H1 (cell line): ENCODE data around the gene SOBP. TPM values are rescaled to one million over a fixed set of nuclear protein-coding genes. Genes with fewer than 3 reads are reported as not detected.

Source experiments
- ATF2 ChIP-seq: IDR thresholded peaks from 2 replicates; pipeline ENCODE4 v1.6.1; 2012; ENCODE audit warnings: low read length, inconsistent platforms
- CBX5 ChIP-seq: fragments of 300-800, 300-1000 bp; sonication (generic); IDR thresholded peaks from 2 replicates; pipeline ENCODE4 v1.7.1; 2016; ENCODE audit warnings: antibody characterized with exemption, low read length, low read depth
- CREB1 ChIP-seq: IDR thresholded peaks from 2 replicates; pipeline ENCODE4 v1.6.1; 2012; ENCODE audit warnings: inconsistent platforms
- HDAC2 ChIP-seq, 2 experiments: fragments of 300-600 bp in 1 of 2; sonication (generic) in 1 of 2; IDR thresholded peaks; 2 replicates each; pipeline ENCODE4 v1.6.1; 2011 to 2012; ENCODE audit warnings: low read depth in 2 of 2, low read length in 2 of 2, mild to moderate bottlenecking in 2 of 2, moderate library complexity in 2 of 2, borderline replicate concordance in 1 of 2, inconsistent platforms in 1 of 2
- RBBP5 ChIP-seq: IDR thresholded peaks from 2 replicates; pipeline ENCODE4 v1.7.1; 2012; ENCODE audit warnings: low read depth, mild to moderate bottlenecking, inconsistent platforms, low read length, moderate library complexity, borderline replicate concordance
- SAP30 ChIP-seq: fragments of 300-600 bp; sonication (generic); IDR thresholded peaks from 2 replicates; pipeline ENCODE4 v1.7.1; 2012; ENCODE audit warnings: low read length, moderate library complexity, mild to moderate bottlenecking, inconsistent platforms; ENCODE audit not compliant: insufficient read depth, insufficient replicate concordance
- SRF ChIP-seq: IDR thresholded peaks from 2 replicates; pipeline ENCODE4 v1.6.1; 2011; ENCODE audit warnings: mild to moderate bottlenecking, low read depth, low read length, moderate library complexity
- TCF12 ChIP-seq: IDR thresholded peaks from 2 replicates; pipeline ENCODE4 v1.6.1; 2011; ENCODE audit warnings: low read depth, mild to moderate bottlenecking, low read length
- polyA plus RNA-seq, 7 experiments: library from polyadenylated mRNA; depleted of rRNA in 3 of 7; stranded (reverse) in 5 of 7; unstranded in 2 of 7; fragments of >200 nt in 5 of 7; fragments of 200-250 nt in 2 of 7; gene quantifications; 1 replicate in 5 of 7; 2 replicates in 1 of 7; 4 replicates in 1 of 7; pipeline versions ENCODE4 v1.2.1 to v1.2.3, GENCODE V29; 2011 to 2013; ENCODE audit warnings: missing spikeins in 2 of 7, mixed read lengths in 2 of 7
- total RNA-seq: library from RNA; stranded (reverse); fragmentation: NEBNext Ultra II Directional; extraction: Animal tissue kit (Norgen Biotek cat#: 25700); gene quantifications from 2 replicates; pipeline ENCODE4 v1.2.1, GENCODE V29; 2021

SOBP gene
- total and polyA plus RNA-seq, 2 of the 8 experiments (the other 6 are each of a cell fraction or from before 2014, with no cell fraction given) = 0.45 to 6.2 TPM

- no peak for TF ChIP-seq RBBP5
- no peak for TF ChIP-seq ATF2
- TF ChIP-seq TCF12 = no peak
- TF ChIP-seq HDAC2 (IDR thresholded peaks at IDR 0.05; ENCODE audit: borderline replicate concordance in 1 of 2, low read depth in 2 of 2, low read length in 2 of 2) = no peak
- no peak for TF ChIP-seq SRF
- no peak for TF ChIP-seq SAP30
- no peak for TF ChIP-seq CREB1
- TF ChIP-seq CBX5 = no peak
Observed at GRCh38 chr6:107665382-107665781, 175.5 kb downstream of the SOBP start (continued).
